ENCODE results near the gene MYF6.

GRCh38 chr12:80749456-80749855 lies 42.0 kb downstream of the MYF6 start:
- TF ChIP-seq CTCF (IDR thresholded peaks at IDR 0.05) (no peak), EZH2 (IDR thresholded peaks at IDR 0.05) (no peak), EZH2phosphoT487 (IDR thresholded peaks at IDR 0.05) (no peak)

All from neural progenitor cell (in vitro differentiated cells).